ENCODE measurements around the gene GPR148. TPM values are rescaled to one million over a fixed set of nuclear protein-coding genes. Genes with fewer than 3 reads are reported as not detected.

The GPR148 gene
- total and polyA plus RNA-seq, 2 of the 8 experiments (the other 6 are each of a cell fraction or from before 2014, with no cell fraction given): 0.05 TPM; not detected in 1

- Histone ChIP-seq H3K9ac (replicated peaks in 1 of 4; ENCODE audit: extremely low read depth in 1 of 4, low read depth in 3 of 4, low read length in 3 of 4) (peak overlapping the region in 3 of 4 experiments; percentile 3 to 67 (median 45); a peak in 6 of 7 replicates), H2BK5ac (ENCODE audit: low read depth, low read length) (peak overlapping the region; percentile 8), H2AFZ (ENCODE audit: low read length) (peak overlapping the region; percentile 80), H4K8ac (ENCODE audit: extremely low read depth, insufficient read depth, low read length) (peak overlapping the region; percentile 82; the same call in 1 of the 2 replicates), H3K4me3 (ENCODE audit: extremely low read depth in 1 of 4, insufficient read depth in 2 of 4, low read depth in 3 of 4, low read length in 4 of 4) (peak overlapping the region; percentile 47 to 66 (median 58)), H3K4me1 (replicated peaks in 1 of 4; ENCODE audit: control insufficient read depth in 3 of 4, insufficient read depth in 4 of 4, low read length in 3 of 4) (peaks cover 3 to 10% (median 7%) of the 10 kb centered on the region in 4 experiments), H3K79me2 (ENCODE audit: control insufficient read depth in 1 of 2, insufficient read depth in 2 of 2, low read length in 2 of 2) (no peaks in the 10 kb centered on the region), H2BK15ac (ENCODE audit: low read length) (no peak overlapping the region), H4K20me1 (replicated peaks in 1 of 2; ENCODE audit: control insufficient read depth in 1 of 2, insufficient read depth in 2 of 2, low read length in 2 of 2) (peaks cover 0 to 3% of the 10 kb centered on the region in 2 experiments), H3K14ac (ENCODE audit: insufficient read length) (no peak overlapping the region), H3K27ac (ENCODE audit: low read depth, low read length) (no peak overlapping the region), H3K27me3 (replicated peaks in 1 of 4; ENCODE audit: control insufficient read depth in 3 of 4, extremely low read depth in 1 of 4, insufficient read depth in 3 of 4, low read length in 3 of 4) (peaks cover 0 to 18% (median 11%) of the 10 kb centered on the region in 4 experiments; a peak in 6 of 7 replicates), H3K18ac (ENCODE audit: extremely low read depth, low read length) (peak overlapping the region; percentile 19; the same call in 1 of the 2 replicates), H3K23me2 (ENCODE audit: low read depth, low read length) (peaks cover 19% of the 10 kb centered on the region), H3K4me2 (ENCODE audit: insufficient read depth in 1 of 2, low read depth in 2 of 2, low read length in 2 of 2) (peak overlapping the region; percentile 85 to 91), H3K36me3 (ENCODE audit: control insufficient read depth in 2 of 4, insufficient read depth in 4 of 4, low read length in 3 of 4) (no peaks in the 10 kb centered on the region), H3K56ac (replicated peaks; ENCODE audit: insufficient read length, low read depth, low read length) (no peak overlapping the region), H3K23ac (ENCODE audit: insufficient read length) (no peak overlapping the region), H2BK120ac (replicated peaks; ENCODE audit: low read depth, low read length) (no peak overlapping the region), H4K5ac (ENCODE audit: insufficient read length, low read depth, low read length) (no peak overlapping the region), H3K4ac (replicated peaks; ENCODE audit: insufficient read length, low read depth, low read length) (no peak overlapping the region), H3K79me1 (ENCODE audit: low read depth, low read length) (no peaks in the 10 kb centered on the region), H2BK12ac (ENCODE audit: low read depth, low read length) (0 out of 2 replicates have a peak overlapping the region, but pooled peaks have one; percentile 80), H2BK20ac (ENCODE audit: low read length) (no peak overlapping the region), H2AK5ac (ENCODE audit: low read depth, low read length) (no peak overlapping the region), H4K91ac (replicated peaks; ENCODE audit: insufficient read length, low read length) (no peak overlapping the region), H3K9me3 (ENCODE audit: insufficient read depth in 2 of 2, low read depth in 1 of 2, low read length in 1 of 2) (no peaks in the 10 kb centered on the region)
- CTCF ChIA-PET (ENCODE audit: partially characterized antibody): interaction anchor here (1.3 kb wide), 1 partner anchor 18 kb away, joined by 3 read pairs; no protein-coding TSS in a partner anchor
- WGBS, 2 experiments (ENCODE audit: extremely low coverage in 1 of 2, insufficient coverage in 1 of 2, insufficient read length in 1 of 2, insufficient replicate concordance in 2 of 2, low coverage in 1 of 2, low lambda C conversion rate in 2 of 2, missing lambda C conversion rate in 1 of 2): 1% methylated on average over 43 of the region's 48 CpGs; no CpG with 5 or more reads in 1 of the 2 experiments
- DNase-seq (ENCODE audit: low read depth in 1 of 2, low spot score in 2 of 2) (peak; percentile 83 to 99), FAIRE-seq (no peak)
- POLR2A ChIA-PET (ENCODE audit: partially characterized antibody): interaction anchor here (1.4 kb wide), 1 partner anchor 14 kb away, joined by 6 read pairs; no protein-coding TSS in a partner anchor
- TF ChIP-seq POLR2A (IDR thresholded peaks at IDR 0.05; ENCODE audit: control extremely low read depth in 1 of 2, low read depth in 2 of 2, low read length in 2 of 2) (peak in 1 of 2 experiments; percentile 64; a peak in 2 of 3 replicates), SIN3A (conservative IDR thresholded peaks at IDR 0.05 in 1 of 2, IDR thresholded peaks at IDR 0.05 in 1 of 2; ENCODE audit: low read depth in 1 of 2, low read length in 2 of 2) (no peak; a peak in 1 of 4 replicates), CEBPB (IDR thresholded peaks at IDR 0.05; ENCODE audit: low read depth, low read length) (no peak), RAD21 (IDR thresholded peaks at IDR 0.05 in 1 of 2, conservative IDR thresholded peaks at IDR 0.05 in 1 of 2; ENCODE audit: low read depth in 2 of 2, low read length in 2 of 2) (0 out of 4 replicates have a peak, but pooled peaks of 1 of the 2 experiments have one; percentile 11), SUZ12 (IDR thresholded peaks at IDR 0.05; ENCODE audit: low read length) (no peak), RXRA (IDR thresholded peaks at IDR 0.05; ENCODE audit: insufficient read depth, low read depth, low read length) (no peak), SIRT6 (IDR thresholded peaks at IDR 0.05; ENCODE audit: low read length) (no peak), CHD2 (IDR thresholded peaks at IDR 0.05; ENCODE audit: low read length) (no peak), E2F6 (IDR thresholded peaks at IDR 0.05) (no peak; the same call in 1 of the 2 replicates), CREB1 (IDR thresholded peaks at IDR 0.05) (peak; percentile 23; the same call in 1 of the 2 replicates), HDAC2 (IDR thresholded peaks at IDR 0.05; ENCODE audit: borderline replicate concordance in 1 of 2, low read depth in 2 of 2, low read length in 2 of 2) (0 out of 4 replicates have a peak, but pooled peaks of 1 of the 2 experiments have one; percentile 63)
These were observed 1.5 kb upstream of the GPR148 start for GRCh38 chr2:130727286-130727924.

Data from H1 (cell line).